Esophagus squamous epithelium (tissue), 5 donors: Measurements from ENCODE around the gene ABLIM2. TPM values are rescaled to one million over a fixed set of nuclear protein-coding genes. Genes with fewer than 3 reads are reported as not detected.

Experiments
- DNase-seq: peaks from one replicate; lab custom pipeline; 2025; lab: John Stamatoyannopoulos, UW
- H3K27ac ChIP-seq, 4 donors: fragments of 200-600 bp; sonication (generic); one replicate each; pipeline ENCODE4 v1.5.1; 2016 to 2019; ENCODE audit warnings: mild to moderate bottlenecking in 1 of 4
- H3K27me3 ChIP-seq, 4 donors: fragments of 200-600 bp; sonication (generic); 1 replicate in 3 of 4; 2 replicates in 1 of 4; pipeline versions ENCODE4 v1.5.1 to v1.6.0; 2017 to 2021; ENCODE audit warnings: antibody characterized with exemption in 1 of 4
- H3K36me3 ChIP-seq, 3 donors: fragments of 200-600 bp; sonication (generic); one replicate each; pipeline ENCODE4 v1.5.1; 2016 to 2019
- H3K4me1 ChIP-seq, 3 donors: fragments of 200-600 bp; sonication (generic); one replicate each; pipeline ENCODE4 v1.5.1; 2017 to 2019
- H3K4me3 ChIP-seq, 4 donors: fragments of 200-600 bp; sonication (generic); 1 replicate in 3 of 4; 2 replicates in 1 of 4; pipeline ENCODE4 v1.5.1; 2016 to 2019; ENCODE audit warnings: mild to moderate bottlenecking in 2 of 4, moderate library complexity in 1 of 4
- H3K9me3 ChIP-seq, 3 donors: fragments of 200-600 bp; sonication (generic); one replicate each; pipeline ENCODE4 v1.5.1; 2016 to 2019
- POLR2A ChIP-seq, 4 donors: fragments of 450-650 bp; IDR thresholded peaks; one replicate each; pipeline ENCODE4 v1.6.1; 2017; ENCODE audit warnings: antibody characterized with exemption in 4 of 4, mild to moderate bottlenecking in 4 of 4, moderate library complexity in 3 of 4
- WGBS, 2 donors: methylation state at CpG; one replicate each; pipeline ENCODE4 v1.1.5; 2018; 5-methylcytosine and 5-hydroxymethylcytosine counted together
- intact Hi-C: fragments of 100-400 bp; cut with DNase I; formaldehyde crosslinking; loops from one replicate; pipeline ENCODE4 v1.15.0; 2022
- total RNA-seq, 4 donors: library from RNA; depleted of rRNA; stranded (reverse); fragments of >200 nt; gene quantifications; one replicate each; pipeline ENCODE4 v1.1.0, GENCODE V29; 2016
- TF ChIP-seq, protein P1 (sequence below), 6 experiments: fragments of 450-650 bp in 4 of 6; fragments of 200-600 bp in 2 of 6; sonication (generic) in 2 of 6; IDR thresholded peaks; one replicate each; pipeline ENCODE4 v1.5.1; 2016 to 2019; ENCODE audit warnings: antibody characterized with exemption in 6 of 6, mild to moderate bottlenecking in 4 of 6, moderate library complexity in 4 of 6
- donor health status: DM: yes; HTN: yes; CAD: no.

The ABLIM2 gene
- total RNA-seq, 4 donors from 2014 or later = 13.5 to 26.7 (median 15.7) TPM

DNA sequence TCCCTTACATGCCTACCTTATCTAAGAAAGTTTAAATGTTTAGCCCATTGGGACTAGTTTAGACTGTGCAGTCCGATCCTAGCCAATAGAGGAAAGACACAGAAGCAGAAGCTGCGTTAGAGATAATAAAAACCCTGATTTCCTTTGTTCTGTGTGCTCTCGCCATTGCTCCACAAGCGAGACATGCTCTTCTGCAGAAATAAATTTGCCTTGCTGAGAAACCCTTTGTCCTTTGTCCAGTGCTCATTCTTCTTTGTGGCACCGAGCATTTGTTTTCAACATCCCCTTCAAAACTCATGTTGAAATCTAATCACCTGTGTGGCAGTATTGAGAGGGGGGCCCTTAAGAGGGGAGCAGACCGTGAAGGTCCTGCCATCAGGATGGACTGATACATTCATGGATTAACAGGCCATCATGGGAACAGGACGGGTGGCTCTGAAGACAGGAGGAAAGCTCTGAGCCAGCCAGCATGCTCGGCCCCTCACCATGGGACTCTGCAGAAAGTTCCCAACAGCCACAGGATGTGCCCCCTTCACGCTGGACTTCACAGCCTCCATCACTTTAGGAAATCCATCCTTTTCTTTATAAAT is 94.5 kb downstream of the ABLIM2 start:
- 81 to 89% methylated on average over 9 of the region's 9 CpGs for WGBS, 2 donors
- no peak for TF ChIP-seq POLR2A (IDR thresholded peaks at IDR 0.05)
- TF ChIP-seq, protein P1, sequence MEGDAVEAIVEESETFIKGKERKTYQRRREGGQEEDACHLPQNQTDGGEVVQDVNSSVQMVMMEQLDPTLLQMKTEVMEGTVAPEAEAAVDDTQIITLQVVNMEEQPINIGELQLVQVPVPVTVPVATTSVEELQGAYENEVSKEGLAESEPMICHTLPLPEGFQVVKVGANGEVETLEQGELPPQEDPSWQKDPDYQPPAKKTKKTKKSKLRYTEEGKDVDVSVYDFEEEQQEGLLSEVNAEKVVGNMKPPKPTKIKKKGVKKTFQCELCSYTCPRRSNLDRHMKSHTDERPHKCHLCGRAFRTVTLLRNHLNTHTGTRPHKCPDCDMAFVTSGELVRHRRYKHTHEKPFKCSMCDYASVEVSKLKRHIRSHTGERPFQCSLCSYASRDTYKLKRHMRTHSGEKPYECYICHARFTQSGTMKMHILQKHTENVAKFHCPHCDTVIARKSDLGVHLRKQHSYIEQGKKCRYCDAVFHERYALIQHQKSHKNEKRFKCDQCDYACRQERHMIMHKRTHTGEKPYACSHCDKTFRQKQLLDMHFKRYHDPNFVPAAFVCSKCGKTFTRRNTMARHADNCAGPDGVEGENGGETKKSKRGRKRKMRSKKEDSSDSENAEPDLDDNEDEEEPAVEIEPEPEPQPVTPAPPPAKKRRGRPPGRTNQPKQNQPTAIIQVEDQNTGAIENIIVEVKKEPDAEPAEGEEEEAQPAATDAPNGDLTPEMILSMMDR (IDR thresholded peaks at IDR 0.05) = no peak
- Histone ChIP-seq H3K9me3 (peaks cover 0 to 29% (median 18%) of the 10 kb centered on the region in 3 donors), H3K4me1 (no peaks in the 10 kb centered on the region), H3K36me3 (peaks cover 0 to 24% (median 0%) of the 10 kb centered on the region in 3 donors), H3K4me3 (no peak overlapping the region), H3K27ac (no peak overlapping the region), H3K27me3 (no peaks in the 10 kb centered on the region)
- intact Hi-C loops = no loop called here
- DNase-seq = no peak

DNA sequence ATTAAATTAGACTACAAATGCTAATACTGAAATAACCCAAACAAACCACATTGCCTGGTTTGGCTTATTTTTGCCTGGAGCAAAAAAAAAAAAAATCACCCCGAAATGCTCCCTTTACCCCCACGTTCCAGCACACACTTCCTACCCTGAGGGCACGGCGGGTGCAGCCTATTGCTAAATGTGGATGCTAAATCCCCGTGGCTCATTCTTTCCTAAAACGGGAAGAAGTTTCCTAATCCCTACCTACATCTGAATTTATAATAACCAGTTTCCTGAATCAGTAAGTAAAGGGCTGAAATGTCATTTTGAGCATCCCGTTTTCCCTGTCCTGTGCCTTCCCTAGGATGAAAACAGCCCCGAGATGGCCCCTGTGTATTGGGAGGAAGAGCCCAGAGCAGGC is 97.0 kb downstream of the ABLIM2 start:
- DNase-seq = no peak
- no peaks in the 10 kb centered on the region for H3K4me1 ChIP-seq
- H3K4me3 ChIP-seq = no peak overlapping the region
- 47 to 56% methylated on average over 8 of the region's 8 CpGs for WGBS, 2 donors
- H3K27ac ChIP-seq = no peak overlapping the region
- no peak for TF ChIP-seq POLR2A (IDR thresholded peaks at IDR 0.05)
- TF ChIP-seq, protein P1 (IDR thresholded peaks at IDR 0.05) = no peak
- intact Hi-C loops = no loop called here
- no peaks in the 10 kb centered on the region for H3K27me3 ChIP-seq
- peaks cover 0 to 29% (median 18%) of the 10 kb centered on the region in 3 donors for H3K9me3 ChIP-seq
- peaks cover 0 to 36% (median 0%) of the 10 kb centered on the region in 3 donors for H3K36me3 ChIP-seq

DNA sequence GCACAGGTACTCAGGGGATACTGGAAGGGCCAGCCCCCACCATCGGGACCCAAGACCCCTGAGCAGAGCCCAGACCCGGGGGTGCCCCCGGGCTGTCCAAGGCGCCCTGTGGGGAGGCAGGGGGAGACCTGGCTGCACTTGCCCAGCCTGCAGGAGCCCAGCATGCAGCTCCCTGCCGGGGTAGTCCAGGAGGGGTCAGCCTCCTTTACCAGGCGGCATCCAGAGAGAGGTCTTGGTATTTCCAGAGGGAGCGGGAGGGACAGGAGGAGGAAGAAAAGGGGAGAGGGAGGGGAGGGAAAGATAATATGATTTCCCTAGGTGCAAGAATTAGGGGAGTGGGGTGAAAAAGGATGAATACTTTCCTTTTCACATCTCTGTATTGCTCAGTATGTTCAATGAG is 97.5 kb downstream of the ABLIM2 start:
- Histone ChIP-seq H3K9me3 (peaks cover 0 to 29% (median 18%) of the 10 kb centered on the region in 3 donors), H3K36me3 (peaks cover 0 to 36% (median 0%) of the 10 kb centered on the region in 3 donors), H3K4me3 (no peak overlapping the region), H3K4me1 (no peaks in the 10 kb centered on the region), H3K27me3 (no peaks in the 10 kb centered on the region), H3K27ac (no peak overlapping the region)
- no peak for DNase-seq
- intact Hi-C loops = no loop called here
- WGBS, 2 donors = 76 to 85% methylated on average over 3 to 7 of the region's 7 CpGs
- TF ChIP-seq, protein P1 (IDR thresholded peaks at IDR 0.05) = no peak
- TF ChIP-seq POLR2A (IDR thresholded peaks at IDR 0.05) = no peak

DNA sequence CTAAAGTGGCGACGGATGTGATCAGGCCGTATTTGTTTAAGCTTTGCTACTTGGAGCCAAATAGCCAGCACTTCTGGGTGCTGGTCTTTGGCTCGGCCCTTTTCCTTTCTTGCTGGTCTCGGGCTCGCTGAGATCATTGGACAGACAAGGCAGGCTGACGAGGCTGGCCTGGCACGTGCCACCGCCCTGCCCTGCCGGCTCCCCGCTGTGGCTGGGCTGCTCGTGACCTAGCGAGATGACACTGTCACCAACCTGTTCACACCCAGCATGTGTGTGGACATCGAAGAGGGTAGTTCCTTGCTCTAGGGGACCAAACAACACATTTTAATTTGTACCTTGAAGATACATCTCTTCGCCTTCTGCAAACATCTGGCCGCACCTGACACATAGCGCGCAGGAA is 98.0 kb downstream of the ABLIM2 start:
- whole genome bisulfite sequencing, 2 donors = 88 to 94% methylated on average over 5 to 15 of the region's 18 CpGs
- no peaks in the 10 kb centered on the region for H3K4me1 ChIP-seq
- no peak overlapping the region for H3K4me3 ChIP-seq
- H3K27me3 ChIP-seq = no peaks in the 10 kb centered on the region
- DNase-seq = no peak
- intact Hi-C loops = no loop called here
- H3K36me3 ChIP-seq = peaks cover 0 to 36% (median 0%) of the 10 kb centered on the region in 3 donors
- H3K27ac ChIP-seq = no peak overlapping the region
- TF ChIP-seq POLR2A (IDR thresholded peaks at IDR 0.05) = no peak
- TF ChIP-seq, protein P1 (IDR thresholded peaks at IDR 0.05) = no peak
- H3K9me3 ChIP-seq = peaks cover 0 to 29% (median 18%) of the 10 kb centered on the region in 3 donors

DNA sequence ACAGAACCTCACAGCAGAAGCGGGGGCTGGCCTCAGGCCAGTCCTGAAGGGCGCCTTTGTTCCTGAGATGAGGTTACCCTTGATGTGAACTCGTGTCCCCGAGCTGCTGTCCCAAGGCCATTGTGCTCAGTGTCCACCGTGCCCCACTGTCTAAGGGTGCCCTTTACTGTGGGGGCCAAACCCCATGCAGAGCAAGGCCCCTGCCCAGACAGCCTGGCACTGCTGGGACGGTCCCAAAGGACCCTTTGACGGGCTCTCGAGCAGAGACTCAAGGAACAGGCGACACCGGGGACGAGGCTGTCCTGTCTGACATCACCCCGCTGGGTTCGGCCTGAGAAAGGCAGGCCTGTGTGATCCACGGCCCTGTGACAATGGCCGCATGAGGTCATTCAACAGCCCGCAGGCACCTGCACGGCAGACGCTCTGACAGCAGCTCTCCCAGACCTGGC is 100.6 kb downstream of the ABLIM2 start:
- intact Hi-C loops = no loop called here
- WGBS, 2 donors = 77 to 83% methylated on average over 1 to 9 of the region's 18 CpGs
- no peak overlapping the region for H3K4me3 ChIP-seq
- no peak for TF ChIP-seq POLR2A (IDR thresholded peaks at IDR 0.05)
- TF ChIP-seq, protein P1 (IDR thresholded peaks at IDR 0.05) = no peak
- no peaks in the 10 kb centered on the region for H3K4me1 ChIP-seq
- no peaks in the 10 kb centered on the region for H3K27me3 ChIP-seq
- H3K36me3 ChIP-seq = peaks cover 0 to 43% (median 0%) of the 10 kb centered on the region in 3 donors
- H3K9me3 ChIP-seq = peaks cover 0 to 16% (median 0%) of the 10 kb centered on the region in 3 donors
- no peak for DNase-seq
- no peak overlapping the region for H3K27ac ChIP-seq
